K562 (cell line): ENCODE data around the gene VENTX. TPM values are rescaled to one million over a fixed set of nuclear protein-coding genes. Genes with fewer than 3 reads are reported as not detected.

ENCODE experiments used
- CAMTA2 ChIP-seq: fragments of 250-450 bp; sonication (Bioruptor Pico); conservative IDR thresholded peaks from 2 replicates; pipeline ENCODE4 v1.5.1; 2022
- ELF1 ChIP-seq: fragments of 200-800 bp; sonication (Bioruptor generic); IDR thresholded peaks from 2 replicates; pipeline ENCODE4 v1.6.1; 2016; ENCODE audit warnings: missing genetic modification characterization, missing compliant biosample characterization
- ETV1 ChIP-seq: fragments of 450-650 bp; conservative IDR thresholded peaks from 2 replicates; pipeline ENCODE4 v1.6.1; 2016; ENCODE audit warnings: missing genetic modification characterization, control low read depth, low read depth, missing compliant biosample characterization
- HCFC1 ChIP-seq: IDR thresholded peaks from 2 replicates; pipeline ENCODE4 v1.6.1; 2012; ENCODE audit warnings: low read depth, low read length, improper control_type of control experiment
- HDAC6 ChIP-seq: IDR thresholded peaks from 2 replicates; pipeline ENCODE4 v1.6.1; 2012; ENCODE audit warnings: low read depth, mild to moderate bottlenecking, control low read depth, inconsistent platforms, low read length, moderate library complexity
- MCM2 ChIP-seq: fragments of 450-650 bp; IDR thresholded peaks from 2 replicates; pipeline ENCODE4 v1.6.1; 2017; ENCODE audit warnings: low read depth, mild to moderate bottlenecking
- MYC ChIP-seq, 2 experiments: fragments of 250-450 bp in 1 of 2; sonication (Bioruptor Pico) in 1 of 2; IDR thresholded peaks; 2 replicates each; pipeline versions ENCODE4 v1.5.1 to v1.6.1; 2012 to 2021; ENCODE audit warnings: low read depth in 2 of 2, borderline replicate concordance in 1 of 2, improper control_type of control experiment in 1 of 2, low read length in 1 of 2, mild to moderate bottlenecking in 1 of 2, moderate library complexity in 1 of 2
- MYNN ChIP-seq, 2 experiments: sonication (generic); formaldehyde crosslinking in 1 of 2; IDR thresholded peaks; 2 replicates each; pipeline versions ENCODE4 v1.5.0 to v1.6.1; 2016 to 2020; ENCODE audit warnings: antibody characterized with exemption in 1 of 2, missing genetic modification reagents in 1 of 2
- NFXL1 ChIP-seq: fragments of 450-650 bp; formaldehyde crosslinking; IDR thresholded peaks from 2 replicates; pipeline ENCODE4 v1.4.0; 2021; ENCODE audit warnings: mild to moderate bottlenecking
- PHB ChIP-seq: fragments of 250-450 bp; sonication (Bioruptor Pico); IDR thresholded peaks from 2 replicates; pipeline ENCODE4 v1.5.0; 2021
- RBFOX2 ChIP-seq: fragments of 200-400 bp; formaldehyde crosslinking; IDR thresholded peaks from 2 replicates; pipeline ENCODE4 v1.6.1; 2017; ENCODE audit warnings: low read depth, mild to moderate bottlenecking, low read length, moderate library complexity
- RUNX1 ChIP-seq: sonication (generic); IDR thresholded peaks from 2 replicates; pipeline ENCODE4 v1.6.1; 2016; ENCODE audit warnings: antibody characterized with exemption, low read depth
- SAFB2 ChIP-seq: fragments of 200-400 bp; formaldehyde crosslinking; IDR thresholded peaks from 2 replicates; pipeline ENCODE4 v1.6.1; 2018; ENCODE audit warnings: borderline replicate concordance, low read length, low read depth, moderate library complexity; ENCODE audit not compliant: severe bottlenecking
- TFAP4 ChIP-seq: sonication (generic); formaldehyde crosslinking; IDR thresholded peaks from 2 replicates; pipeline ENCODE4 v1.8.0; 2022; ENCODE audit warnings: missing genetic modification reagents, mild to moderate bottlenecking, moderate library complexity, borderline replicate concordance
- ZBTB12 ChIP-seq: fragments of 250-450 bp; sonication (Bioruptor Pico); IDR thresholded peaks from 2 replicates; pipeline ENCODE4 v1.4.0; 2020
- ZKSCAN1 ChIP-seq: fragments of 150-350 bp; IDR thresholded peaks from 2 replicates; pipeline ENCODE4 v1.6.1; 2016; ENCODE audit warnings: low read depth, low read length
- ZNF766 ChIP-seq: fragments of 200-800 bp; sonication (Bioruptor generic); conservative IDR thresholded peaks from 2 replicates; pipeline ENCODE4 v1.6.1; 2016; ENCODE audit warnings: missing genetic modification characterization, missing compliant biosample characterization
- polyA plus RNA-seq, 8 experiments: library from polyadenylated mRNA; depleted of rRNA in 4 of 8; stranded (reverse) in 5 of 8; unstranded in 3 of 8; fragments of >200 nt; fragmentation: Nextera tagmentation in 2 of 8; fragmentation: Illumina TruSeq in 1 of 8; extraction: Ambion mirVana in 2 of 8; extraction: Trizol in 1 of 8; gene quantifications; 2 replicates each; pipeline versions ENCODE4 v1.2.1 to v1.2.3, GENCODE V29; 2011 to 2014; ENCODE audit warnings: inconsistent platforms in 1 of 8, missing spikeins in 1 of 8
- total RNA-seq, 7 experiments: library from RNA; depleted of rRNA in 6 of 7; stranded (reverse); fragments of >200 nt in 6 of 7; fragmentation: Illumina TruSeq in 2 of 7; extraction: Trizol in 2 of 7; gene quantifications; 2 replicates each; pipeline versions ENCODE4 v1.2.1 to v1.2.3, GENCODE V29; 2011 to 2021; ENCODE audit warnings: low replicate concordance in 1 of 7
- TF ChIP-seq, protein P1 (sequence below): fragments of 250-450 bp; sonication (Bioruptor Pico); IDR thresholded peaks from 2 replicates; pipeline ENCODE4 v1.9.0; 2021; ENCODE audit warnings: mild to moderate bottlenecking, inconsistent platforms

Gene VENTX
- total and polyA plus RNA-seq, 9 of the 15 experiments (the other 6 are each of a cell fraction or from before 2014, with no cell fraction given): 0.07 to 0.70 (median 0.20) TPM; not detected in 1

- TF ChIP-seq TFAP4 (CRISPR knock-in tag): peak; percentile 88
- TF ChIP-seq HCFC1: no peak; the same call in 1 of the 2 replicates
- no peak for TF ChIP-seq CAMTA2
- TF ChIP-seq, protein P1, sequence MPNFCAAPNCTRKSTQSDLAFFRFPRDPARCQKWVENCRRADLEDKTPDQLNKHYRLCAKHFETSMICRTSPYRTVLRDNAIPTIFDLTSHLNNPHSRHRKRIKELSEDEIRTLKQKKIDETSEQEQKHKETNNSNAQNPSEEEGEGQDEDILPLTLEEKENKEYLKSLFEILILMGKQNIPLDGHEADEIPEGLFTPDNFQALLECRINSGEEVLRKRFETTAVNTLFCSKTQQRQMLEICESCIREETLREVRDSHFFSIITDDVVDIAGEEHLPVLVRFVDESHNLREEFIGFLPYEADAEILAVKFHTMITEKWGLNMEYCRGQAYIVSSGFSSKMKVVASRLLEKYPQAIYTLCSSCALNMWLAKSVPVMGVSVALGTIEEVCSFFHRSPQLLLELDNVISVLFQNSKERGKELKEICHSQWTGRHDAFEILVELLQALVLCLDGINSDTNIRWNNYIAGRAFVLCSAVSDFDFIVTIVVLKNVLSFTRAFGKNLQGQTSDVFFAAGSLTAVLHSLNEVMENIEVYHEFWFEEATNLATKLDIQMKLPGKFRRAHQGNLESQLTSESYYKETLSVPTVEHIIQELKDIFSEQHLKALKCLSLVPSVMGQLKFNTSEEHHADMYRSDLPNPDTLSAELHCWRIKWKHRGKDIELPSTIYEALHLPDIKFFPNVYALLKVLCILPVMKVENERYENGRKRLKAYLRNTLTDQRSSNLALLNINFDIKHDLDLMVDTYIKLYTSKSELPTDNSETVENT (CRISPR knock-in tag): no peak
- TF ChIP-seq ZNF766 (CRISPR knock-in tag): 0 out of 2 replicates have a peak, but pooled peaks have one; percentile 24
- TF ChIP-seq ZBTB12 (CRISPR knock-in tag): no peak
- no peak for TF ChIP-seq HDAC6
- no peak for TF ChIP-seq MCM2
- TF ChIP-seq RUNX1: no peak
- 0 out of 2 replicates have a peak, but pooled peaks have one; percentile 11 for TF ChIP-seq MYNN (IDR thresholded peaks at IDR 0.05)
- no peak for TF ChIP-seq MYNN (CRISPR knock-in tag; IDR thresholded peaks at IDR 0.05)
- TF ChIP-seq ZKSCAN1: no peak
- no peak for TF ChIP-seq PHB (CRISPR knock-in tag)
- TF ChIP-seq ETV1 (tag): no peak; the same call in none of the 2 replicates
- no peak for TF ChIP-seq SAFB2
- TF ChIP-seq NFXL1: no peak
- peak; percentile 51; the same call in 1 of the 2 replicates for TF ChIP-seq MYC (IDR thresholded peaks at IDR 0.05; ENCODE audit: low read depth, low read length)
- TF ChIP-seq MYC (CRISPR knock-in tag; IDR thresholded peaks at IDR 0.05; ENCODE audit: borderline replicate concordance, low read depth): no peak
- peak; percentile 55 for TF ChIP-seq RBFOX2
- no peak for TF ChIP-seq ELF1 (tag)
Observed at GRCh38 chr10:133245439-133246235, 8.0 kb downstream of the VENTX start (continued).
